AG10803 (cell line): Measurements from ENCODE around the gene INMT.
A peak's percentile ranks its signal among the peaks of the same experiment; 100 is the strongest.

Source experiments
- DNase-seq: peaks from one replicate; pipeline ENCODE4 v3.0.0; 2010; ENCODE audit warnings: low read depth
- H3K4me3 ChIP-seq: 2 replicates; pipeline ENCODE4 v1.5.1; 2011; ENCODE audit warnings: mild to moderate bottlenecking, low read length, control low read depth
- TF ChIP-seq, protein P1 (sequence below): conservative IDR thresholded peaks from 2 replicates; pipeline ENCODE4 v1.5.1; 2011; ENCODE audit warnings: mild to moderate bottlenecking, low read length, control low read depth, inconsistent platforms

INMT gene

DNA sequence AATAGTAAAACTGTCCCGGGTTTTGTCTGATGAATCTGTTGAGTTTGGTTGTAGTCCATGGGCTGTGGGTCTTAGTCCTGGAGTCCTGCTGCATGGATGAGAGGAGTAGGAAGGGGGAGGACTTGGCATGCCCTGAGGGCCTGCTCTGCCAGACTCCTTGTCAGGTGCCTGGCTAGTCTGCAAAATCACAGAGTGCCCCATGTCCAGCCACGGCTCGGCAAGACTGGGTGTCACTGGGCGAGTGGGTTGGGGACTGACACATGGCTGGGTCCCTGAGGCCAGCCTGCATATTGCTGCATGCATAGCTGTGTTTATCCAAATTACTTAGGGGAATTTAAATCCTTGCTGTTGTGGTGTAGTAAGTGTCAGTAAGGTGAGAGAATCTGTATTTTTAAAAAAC lies 29.0 kb downstream of the INMT start:
- TF ChIP-seq, protein P1, sequence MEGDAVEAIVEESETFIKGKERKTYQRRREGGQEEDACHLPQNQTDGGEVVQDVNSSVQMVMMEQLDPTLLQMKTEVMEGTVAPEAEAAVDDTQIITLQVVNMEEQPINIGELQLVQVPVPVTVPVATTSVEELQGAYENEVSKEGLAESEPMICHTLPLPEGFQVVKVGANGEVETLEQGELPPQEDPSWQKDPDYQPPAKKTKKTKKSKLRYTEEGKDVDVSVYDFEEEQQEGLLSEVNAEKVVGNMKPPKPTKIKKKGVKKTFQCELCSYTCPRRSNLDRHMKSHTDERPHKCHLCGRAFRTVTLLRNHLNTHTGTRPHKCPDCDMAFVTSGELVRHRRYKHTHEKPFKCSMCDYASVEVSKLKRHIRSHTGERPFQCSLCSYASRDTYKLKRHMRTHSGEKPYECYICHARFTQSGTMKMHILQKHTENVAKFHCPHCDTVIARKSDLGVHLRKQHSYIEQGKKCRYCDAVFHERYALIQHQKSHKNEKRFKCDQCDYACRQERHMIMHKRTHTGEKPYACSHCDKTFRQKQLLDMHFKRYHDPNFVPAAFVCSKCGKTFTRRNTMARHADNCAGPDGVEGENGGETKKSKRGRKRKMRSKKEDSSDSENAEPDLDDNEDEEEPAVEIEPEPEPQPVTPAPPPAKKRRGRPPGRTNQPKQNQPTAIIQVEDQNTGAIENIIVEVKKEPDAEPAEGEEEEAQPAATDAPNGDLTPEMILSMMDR, result no peak
- DNase-seq, result no peak

DNA sequence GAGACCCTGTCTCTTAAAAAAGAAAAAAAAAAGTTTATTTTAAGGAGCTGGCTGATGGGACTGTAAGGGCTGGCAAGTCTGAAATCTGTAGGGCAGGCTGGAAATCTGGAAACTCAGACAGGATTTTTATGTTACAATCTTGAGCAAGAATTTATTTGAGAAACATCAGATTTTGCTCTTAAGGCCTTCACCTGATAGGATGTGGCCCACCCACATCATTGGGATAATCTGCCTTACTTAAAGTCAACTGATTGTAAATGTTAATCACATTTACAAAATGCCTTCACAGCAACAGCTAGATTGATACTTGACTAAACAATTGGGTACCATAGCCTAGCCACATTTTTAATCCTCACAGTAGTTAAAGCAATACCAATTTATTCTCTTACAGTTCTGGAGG lies 30.8 kb downstream of the INMT start:
- H3K4me3 ChIP-seq, result no peak overlapping the region
- TF ChIP-seq, protein P1, result no peak
- DNase-seq, result no peak

More for the DNA sequence above, 29.0 kb downstream of the INMT start:
- H3K4me3 ChIP-seq, result no peak overlapping the region

DNA sequence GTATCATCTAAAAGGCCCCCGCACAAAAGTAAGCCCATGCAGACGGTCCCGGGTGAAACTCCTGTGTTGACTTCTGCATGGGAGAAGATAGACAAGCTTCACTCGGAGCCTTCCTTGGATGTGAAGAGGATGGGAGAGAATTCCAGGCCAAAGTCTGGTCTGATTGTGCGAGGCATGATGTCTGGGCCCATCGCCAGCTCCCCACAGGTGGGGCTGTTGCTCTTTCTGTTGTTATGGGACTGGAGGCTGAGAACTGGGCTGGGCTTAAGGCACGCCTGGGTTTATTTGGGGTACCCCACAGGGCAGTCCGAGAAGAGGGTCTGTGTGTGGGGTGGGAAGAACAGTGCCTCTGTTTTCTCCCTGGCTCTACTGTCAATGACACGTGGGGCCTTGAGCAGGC lies 33.9 kb downstream of the INMT start:
- TF ChIP-seq, protein P1, result no peak
- no peak for DNase-seq
- H3K4me3 ChIP-seq, result no peak overlapping the region

DNA sequence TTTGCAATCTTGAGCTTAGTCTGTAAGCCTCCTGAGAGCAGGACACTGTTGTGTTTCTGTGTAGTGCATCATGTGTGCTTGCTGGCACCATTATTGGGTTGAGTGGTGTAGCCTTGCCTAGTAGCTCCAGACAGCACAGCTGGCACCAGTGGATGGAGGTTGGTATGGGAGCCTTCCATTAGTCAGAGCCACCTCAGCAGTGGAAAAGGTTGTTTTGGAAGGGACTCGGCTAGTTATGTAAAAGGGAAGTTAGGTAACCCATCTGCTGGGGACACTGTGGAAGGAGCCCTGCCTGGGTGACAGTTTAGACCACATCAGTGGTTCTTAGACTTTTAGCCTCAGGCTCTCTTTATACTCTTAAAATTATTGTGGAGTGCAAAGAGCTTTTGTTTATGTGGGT lies 35.6 kb downstream of the INMT start:
- TF ChIP-seq, protein P1, result no peak
- no peak overlapping the region for H3K4me3 ChIP-seq
- no peak for DNase-seq

DNA sequence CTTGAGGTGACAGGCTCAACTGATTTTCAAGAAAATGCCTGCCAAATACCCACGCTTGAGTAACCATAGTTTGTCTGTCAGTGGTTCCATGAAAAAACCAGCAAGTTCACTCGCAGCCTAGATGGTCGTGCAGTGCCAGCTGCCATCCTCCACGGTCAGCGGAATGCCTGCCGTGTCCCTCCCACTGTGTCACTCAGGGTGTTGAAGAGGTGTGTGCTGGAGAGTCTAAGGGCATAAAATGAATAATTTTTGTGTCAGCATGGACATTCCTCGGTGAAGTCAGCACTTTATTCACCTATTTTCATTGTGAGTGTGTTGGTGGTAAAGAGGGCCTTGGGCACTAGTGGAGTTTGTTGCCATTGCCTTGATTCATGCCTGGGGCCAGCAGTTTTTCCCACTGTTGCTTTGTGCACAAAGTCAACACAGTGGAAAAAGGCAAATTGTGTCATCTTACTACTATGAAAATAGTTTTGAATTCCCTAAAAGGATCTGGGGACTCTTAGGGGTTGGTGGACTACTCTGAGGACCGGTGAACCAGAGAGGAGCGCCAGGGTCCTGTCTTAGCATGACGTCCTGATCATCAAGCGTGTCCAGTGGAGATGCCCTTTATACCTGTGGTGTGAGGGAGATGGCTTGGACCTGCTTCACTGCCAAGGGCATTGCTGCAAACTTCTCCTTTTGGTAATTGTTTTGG lies 36.9 kb downstream of the INMT start:
- TF ChIP-seq, protein P1, result no peak
- H3K4me3 ChIP-seq, result no peak overlapping the region
- no peak for DNase-seq

DNA sequence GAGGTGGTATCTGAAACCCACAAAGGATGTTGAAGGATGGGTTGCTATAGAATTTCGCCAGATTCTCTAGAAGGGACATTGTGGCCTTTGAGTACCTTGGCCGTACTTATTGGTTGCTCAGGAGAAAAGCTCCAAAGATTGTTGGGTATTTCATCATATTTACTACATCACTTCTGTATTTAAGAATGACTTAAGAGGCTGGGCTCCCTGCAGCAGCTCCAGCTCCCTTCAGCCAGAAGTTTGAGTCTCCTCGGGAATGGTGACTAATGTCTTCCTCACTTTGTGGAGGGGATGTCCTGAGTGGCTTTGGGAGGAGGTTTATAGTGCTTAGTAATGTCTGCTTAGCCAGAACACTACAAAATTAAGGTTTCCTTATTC lies 37.4 kb downstream of the INMT start:
- no peak overlapping the region for H3K4me3 ChIP-seq
- TF ChIP-seq, protein P1, result no peak
- DNase-seq, result peak; percentile 87

DNA sequence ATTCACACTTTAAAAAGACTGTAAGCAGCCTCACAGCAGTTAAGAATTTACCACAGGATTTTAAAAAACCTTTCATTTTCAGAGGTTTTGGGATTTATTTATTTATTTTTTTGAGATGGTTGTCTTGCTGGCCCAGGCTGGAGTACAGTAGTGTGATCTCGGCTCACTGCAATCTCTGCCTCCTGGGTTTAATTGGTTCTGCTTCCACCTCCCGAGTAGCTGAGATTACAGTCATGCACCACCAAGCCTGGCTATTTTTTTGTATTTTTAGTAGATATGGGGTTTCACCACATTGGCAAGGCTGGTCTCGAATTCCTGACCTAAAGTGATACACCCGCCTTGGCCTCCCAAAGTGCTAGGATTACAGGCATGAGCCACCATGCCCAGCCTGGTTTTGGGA lies 38.4 kb downstream of the INMT start:
- H3K4me3 ChIP-seq, result no peak overlapping the region
- TF ChIP-seq, protein P1, result no peak
- DNase-seq, result peak; percentile 38
